ENCODE results near the gene NCLN.

GRCh38 chr19:3233116-3233515, 47.4 kb downstream of the NCLN start:
- TF ChIP-seq CTCF (IDR thresholded peaks at IDR 0.05 in 4 of 5, conservative IDR thresholded peaks at IDR 0.05 in 1 of 5) (no peak), POLR2A (IDR thresholded peaks at IDR 0.05) (no peak)
